ENCODE data around the gene SPOPL. TPM values are rescaled to one million over a fixed set of nuclear protein-coding genes. Genes with fewer than 3 reads are reported as not detected.
A peak's percentile ranks its signal among the peaks of the same experiment; 100 is the strongest.

SPOPL gene
- total and polyA plus RNA-seq, 4 donors, result 9.7 to 33.5 (median 15.1) TPM

- whole genome bisulfite sequencing (ENCODE audit: insufficient coverage), result no CpG with 5 or more reads among the region's 2 CpGs
- Histone ChIP-seq H3K27ac (ENCODE audit: low read depth, low read length) (no peak overlapping the region), H3K4me3 (ENCODE audit: low read depth, low read length) (no peak overlapping the region), H3K27me3 (ENCODE audit: control insufficient read depth, insufficient read depth, low read length) (no peaks in the 10 kb centered on the region), H3K9me3 (ENCODE audit: control insufficient read depth, insufficient read depth, low read length) (no peaks in the 10 kb centered on the region), H3K36me3 (ENCODE audit: control insufficient read depth, insufficient read depth, low read length) (peaks cover 3% of the 10 kb centered on the region), H3K4me1 (ENCODE audit: control insufficient read depth, insufficient read depth, low read length) (no peaks in the 10 kb centered on the region)
- DNase-seq (ENCODE audit: low read depth in 4 of 6, low spot score in 6 of 6), result no peak
Measured at GRCh38 chr2:138572318-138572717, 70.7 kb downstream of the SPOPL start.

DNA sequence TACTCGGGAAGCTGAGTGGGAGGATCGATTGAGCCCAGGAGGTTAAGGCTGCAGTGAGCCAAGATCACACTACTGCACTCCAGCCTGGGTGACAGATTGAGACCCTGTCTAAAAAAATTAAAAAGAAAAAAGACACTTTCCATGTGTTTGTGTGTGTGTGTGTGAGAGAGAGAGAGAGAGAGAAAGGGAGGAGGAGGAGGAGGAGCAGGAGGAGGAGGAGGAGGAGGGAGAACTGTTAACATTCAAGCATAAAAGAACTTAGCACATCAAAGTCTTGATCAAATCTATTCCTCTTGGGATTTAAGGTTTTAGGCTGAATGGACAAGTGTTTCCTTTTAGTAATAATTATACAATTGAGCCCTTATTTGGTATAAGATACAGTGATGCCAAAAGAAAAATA lies 75.5 kb downstream of the SPOPL start:
- H3K4me3 ChIP-seq (ENCODE audit: low read depth, low read length), result no peak overlapping the region
- 100% methylated on average over 2 of the region's 2 CpGs for WGBS (ENCODE audit: insufficient coverage)
- DNase-seq (ENCODE audit: low read depth in 4 of 6, low spot score in 6 of 6), result no peak

DNA sequence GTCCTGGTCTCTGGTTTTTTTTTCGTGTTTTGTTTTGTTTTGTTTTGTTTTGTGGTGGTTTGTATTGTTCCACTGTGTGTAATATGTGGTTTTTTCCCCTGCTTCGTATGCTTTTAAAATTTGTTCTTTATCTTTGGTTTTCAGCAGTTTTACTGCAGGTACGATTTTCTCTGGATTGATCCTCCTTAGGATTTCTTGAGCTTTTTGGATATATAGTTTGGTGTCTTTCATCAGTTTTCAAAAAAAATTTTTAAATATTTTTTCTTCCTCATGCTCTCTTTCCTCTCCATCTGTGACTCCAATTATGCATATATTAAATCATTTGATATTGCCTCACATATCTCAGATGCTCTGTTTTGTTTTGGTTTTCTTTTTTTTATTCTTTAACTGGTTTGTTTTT lies 78.0 kb downstream of the SPOPL start:
- H3K36me3 ChIP-seq (ENCODE audit: control insufficient read depth, insufficient read depth, low read length), result peaks cover 6% of the 10 kb centered on the region
- H3K4me3 ChIP-seq (ENCODE audit: low read depth, low read length), result no peak overlapping the region
- H3K27ac ChIP-seq (ENCODE audit: low read depth, low read length), result no peak overlapping the region
- H3K27me3 ChIP-seq (ENCODE audit: control insufficient read depth, insufficient read depth, low read length), result no peaks in the 10 kb centered on the region
- WGBS (ENCODE audit: insufficient coverage), result no CpG with 5 or more reads among the region's 3 CpGs
- no peak for DNase-seq (ENCODE audit: low read depth in 4 of 6, low spot score in 6 of 6)
- no peaks in the 10 kb centered on the region for H3K4me1 ChIP-seq (ENCODE audit: control insufficient read depth, insufficient read depth, low read length)
- peaks cover 2% of the 10 kb centered on the region for H3K9me3 ChIP-seq (ENCODE audit: control insufficient read depth, insufficient read depth, low read length)

More for the DNA sequence above, 75.5 kb downstream of the SPOPL start:
- H3K4me1 ChIP-seq (ENCODE audit: control insufficient read depth, insufficient read depth, low read length), result no peaks in the 10 kb centered on the region
- no peaks in the 10 kb centered on the region for H3K27me3 ChIP-seq (ENCODE audit: control insufficient read depth, insufficient read depth, low read length)
- peaks cover 3% of the 10 kb centered on the region for H3K36me3 ChIP-seq (ENCODE audit: control insufficient read depth, insufficient read depth, low read length)
- no peak overlapping the region for H3K27ac ChIP-seq (ENCODE audit: low read depth, low read length)
- peaks cover 2% of the 10 kb centered on the region for H3K9me3 ChIP-seq (ENCODE audit: control insufficient read depth, insufficient read depth, low read length)

DNA sequence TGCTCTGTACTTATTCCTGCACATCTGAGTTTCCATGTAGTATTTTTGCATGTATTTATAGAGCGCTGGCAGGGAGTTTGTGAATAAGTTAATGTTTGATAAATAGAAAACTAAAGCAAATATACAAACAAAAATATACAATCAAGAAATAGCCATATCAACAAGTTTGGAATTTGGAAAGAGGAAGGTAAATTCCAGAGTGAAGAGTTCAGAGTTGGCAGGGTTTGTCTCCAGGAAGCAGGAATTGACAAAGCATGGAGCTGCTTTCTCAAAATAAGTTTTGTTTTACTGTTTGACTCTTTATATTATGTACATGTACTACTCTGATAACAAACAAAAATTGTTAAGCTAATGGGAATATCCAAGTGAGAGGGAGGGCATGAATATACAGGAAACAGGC lies 80.3 kb downstream of the SPOPL start:
- no peaks in the 10 kb centered on the region for H3K27me3 ChIP-seq (ENCODE audit: control insufficient read depth, insufficient read depth, low read length)
- no peak for DNase-seq (ENCODE audit: low read depth in 4 of 6, low spot score in 6 of 6)
- no CpG with 5 or more reads among the region's 1 CpG for WGBS (ENCODE audit: insufficient coverage)
- peaks cover 6% of the 10 kb centered on the region for H3K36me3 ChIP-seq (ENCODE audit: control insufficient read depth, insufficient read depth, low read length)
- no peak overlapping the region for H3K27ac ChIP-seq (ENCODE audit: low read depth, low read length)
- no peaks in the 10 kb centered on the region for H3K4me1 ChIP-seq (ENCODE audit: control insufficient read depth, insufficient read depth, low read length)
- H3K4me3 ChIP-seq (ENCODE audit: low read depth, low read length), result no peak overlapping the region
- peaks cover 2% of the 10 kb centered on the region for H3K9me3 ChIP-seq (ENCODE audit: control insufficient read depth, insufficient read depth, low read length)

DNA sequence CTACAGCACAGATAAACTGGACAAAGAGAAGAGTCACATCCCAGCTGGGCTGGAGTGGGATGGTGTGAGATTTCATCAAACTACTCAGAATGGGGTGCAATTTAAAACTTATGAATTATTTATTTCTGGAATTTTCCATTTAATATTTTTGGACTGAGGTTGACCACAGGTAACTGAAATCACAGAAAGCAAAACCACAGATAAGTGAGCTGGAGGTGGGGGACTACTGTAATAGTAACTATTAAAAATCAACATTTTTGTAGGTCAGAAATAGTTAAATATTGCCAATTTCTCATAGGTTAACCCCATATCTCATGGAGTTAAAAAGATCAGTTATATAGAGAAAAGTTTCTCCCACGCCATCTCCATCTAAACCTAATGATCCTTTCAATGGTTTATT lies 88.1 kb downstream of the SPOPL start:
- Histone ChIP-seq H3K36me3 (ENCODE audit: control insufficient read depth, insufficient read depth, low read length) (no peaks in the 10 kb centered on the region), H3K9me3 (ENCODE audit: control insufficient read depth, insufficient read depth, low read length) (no peaks in the 10 kb centered on the region), H3K27me3 (ENCODE audit: control insufficient read depth, insufficient read depth, low read length) (no peaks in the 10 kb centered on the region), H3K4me3 (ENCODE audit: low read depth, low read length) (no peak overlapping the region), H3K4me1 (ENCODE audit: control insufficient read depth, insufficient read depth, low read length) (no peaks in the 10 kb centered on the region), H3K27ac (ENCODE audit: low read depth, low read length) (no peak overlapping the region)
- WGBS (ENCODE audit: insufficient coverage), result no CpG with 5 or more reads among the region's 1 CpG
- DNase-seq (ENCODE audit: low read depth in 4 of 6, low spot score in 6 of 6), result no peak

DNA sequence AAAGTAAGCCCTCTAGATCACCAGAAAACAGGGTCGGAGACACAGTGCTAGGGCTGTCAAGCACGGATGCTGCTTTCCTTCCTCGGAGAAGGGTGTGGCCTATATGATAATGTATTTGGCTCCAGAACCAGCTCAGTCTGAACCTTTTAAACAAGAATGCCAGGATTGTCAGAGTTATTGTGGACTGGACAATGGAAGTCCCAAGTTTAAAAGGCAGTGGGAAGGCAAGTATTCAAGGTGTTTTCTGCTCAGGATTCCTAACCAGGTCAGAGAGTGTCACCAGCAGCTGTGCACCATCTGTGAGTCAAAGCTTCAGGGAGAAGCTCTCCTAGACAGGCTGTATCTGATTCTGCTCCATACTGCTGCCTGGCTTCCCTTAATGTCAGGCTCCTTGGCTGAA lies 94.8 kb downstream of the SPOPL start:
- Histone ChIP-seq H3K9me3 (ENCODE audit: control insufficient read depth, insufficient read depth, low read length) (no peaks in the 10 kb centered on the region), H3K4me1 (ENCODE audit: control insufficient read depth, insufficient read depth, low read length) (no peaks in the 10 kb centered on the region), H3K27ac (ENCODE audit: low read depth, low read length) (no peak overlapping the region), H3K36me3 (ENCODE audit: control insufficient read depth, insufficient read depth, low read length) (no peaks in the 10 kb centered on the region), H3K27me3 (ENCODE audit: control insufficient read depth, insufficient read depth, low read length) (no peaks in the 10 kb centered on the region), H3K4me3 (ENCODE audit: low read depth, low read length) (no peak overlapping the region)
- 64% methylated on average over 3 of the region's 3 CpGs for WGBS (ENCODE audit: insufficient coverage)
- DNase-seq (ENCODE audit: low read depth in 4 of 6, low spot score in 6 of 6), result no peak

GRCh38 chr2:138600732-138601457 lies 99.3 kb downstream of the SPOPL start:
- Histone ChIP-seq H3K27me3 (ENCODE audit: control insufficient read depth, insufficient read depth, low read length) (no peaks in the 10 kb centered on the region), H3K4me1 (ENCODE audit: control insufficient read depth, insufficient read depth, low read length) (no peaks in the 10 kb centered on the region), H3K27ac (ENCODE audit: low read depth, low read length) (no peak overlapping the region), H3K36me3 (ENCODE audit: control insufficient read depth, insufficient read depth, low read length) (no peaks in the 10 kb centered on the region), H3K4me3 (ENCODE audit: low read depth, low read length) (no peak overlapping the region), H3K9me3 (ENCODE audit: control insufficient read depth, insufficient read depth, low read length) (no peaks in the 10 kb centered on the region)
- no peak for DNase-seq (ENCODE audit: low read depth in 4 of 6, low spot score in 6 of 6)
- no CpG with 5 or more reads among the region's 3 CpGs for WGBS (ENCODE audit: insufficient coverage)

DNA sequence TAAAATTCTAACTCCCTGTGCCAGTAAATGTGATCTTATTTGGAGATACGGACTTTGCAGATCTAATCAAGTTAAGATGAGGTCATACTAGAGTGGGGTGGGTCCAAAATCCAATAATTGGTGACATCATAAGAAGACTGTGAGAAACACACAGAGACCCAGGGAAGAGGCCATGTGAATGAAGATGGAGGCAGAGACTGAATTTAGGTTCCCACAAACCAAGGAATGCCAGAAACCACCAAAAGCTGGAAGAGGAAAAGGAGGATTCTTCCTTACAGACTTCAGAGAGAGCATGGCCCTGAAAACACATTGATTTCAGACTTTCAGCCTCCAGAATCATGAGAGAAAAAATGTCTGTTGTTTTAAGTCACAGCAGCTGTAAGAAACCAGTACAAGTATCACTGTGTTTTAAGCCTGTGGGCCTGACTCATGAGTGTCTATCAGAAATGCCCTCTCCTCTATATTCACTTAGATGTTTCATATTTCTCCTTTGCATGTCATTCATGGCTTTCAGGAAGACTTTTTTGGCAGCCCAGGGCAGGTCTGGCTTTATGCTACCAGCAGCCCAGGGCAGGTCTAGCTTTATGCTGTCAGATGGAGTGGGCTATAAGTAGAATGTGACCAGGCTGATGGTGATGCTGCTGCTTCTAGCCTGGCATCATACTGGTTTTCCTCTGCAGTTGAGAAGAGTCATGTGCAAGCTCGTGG lies 100.0 kb downstream of the SPOPL start:
- Histone ChIP-seq H3K36me3 (ENCODE audit: control insufficient read depth, insufficient read depth, low read length) (no peaks in the 10 kb centered on the region), H3K4me3 (ENCODE audit: low read depth, low read length) (no peak overlapping the region), H3K27ac (ENCODE audit: low read depth, low read length) (no peak overlapping the region), H3K9me3 (ENCODE audit: control insufficient read depth, insufficient read depth, low read length) (no peaks in the 10 kb centered on the region), H3K4me1 (ENCODE audit: control insufficient read depth, insufficient read depth, low read length) (no peaks in the 10 kb centered on the region), H3K27me3 (ENCODE audit: control insufficient read depth, insufficient read depth, low read length) (no peaks in the 10 kb centered on the region)
- 80% methylated on average over 1 of the region's 2 CpGs for WGBS (ENCODE audit: insufficient coverage)
- DNase-seq (ENCODE audit: low read depth in 4 of 6, low spot score in 6 of 6), result no peak

GRCh38 chr2:138602166-138602460 lies 100.5 kb downstream of the SPOPL start:
- H3K4me1 ChIP-seq (ENCODE audit: control insufficient read depth, insufficient read depth, low read length), result no peaks in the 10 kb centered on the region
- H3K9me3 ChIP-seq (ENCODE audit: control insufficient read depth, insufficient read depth, low read length), result no peaks in the 10 kb centered on the region
- H3K36me3 ChIP-seq (ENCODE audit: control insufficient read depth, insufficient read depth, low read length), result no peaks in the 10 kb centered on the region
- H3K27ac ChIP-seq (ENCODE audit: low read depth, low read length), result no peak overlapping the region
- WGBS (ENCODE audit: insufficient coverage), result no CpG with 5 or more reads among the region's 1 CpG
- no peak overlapping the region for H3K4me3 ChIP-seq (ENCODE audit: low read depth, low read length)
- DNase-seq (ENCODE audit: low read depth in 4 of 6, low spot score in 6 of 6), result peak in 1 of 6 donors; percentile 11
- H3K27me3 ChIP-seq (ENCODE audit: control insufficient read depth, insufficient read depth, low read length), result no peaks in the 10 kb centered on the region

- H3K36me3 ChIP-seq (ENCODE audit: control insufficient read depth, insufficient read depth, low read length), result no peaks in the 10 kb centered on the region
- no peaks in the 10 kb centered on the region for H3K4me1 ChIP-seq (ENCODE audit: control insufficient read depth, insufficient read depth, low read length)
- H3K4me3 ChIP-seq (ENCODE audit: low read depth, low read length), result no peak overlapping the region
- no peaks in the 10 kb centered on the region for H3K9me3 ChIP-seq (ENCODE audit: control insufficient read depth, insufficient read depth, low read length)
- DNase-seq (ENCODE audit: low read depth in 4 of 6, low spot score in 6 of 6), result no peak
- WGBS (ENCODE audit: insufficient coverage), result no CpG with 5 or more reads among the region's 2 CpGs
- no peaks in the 10 kb centered on the region for H3K27me3 ChIP-seq (ENCODE audit: control insufficient read depth, insufficient read depth, low read length)
- no peak overlapping the region for H3K27ac ChIP-seq (ENCODE audit: low read depth, low read length)
Measured at GRCh38 chr2:138607746-138608145, 106.2 kb downstream of the SPOPL start.
